Measurements from ENCODE around the gene BRMS1L. TPM values are rescaled to one million over a fixed set of nuclear protein-coding genes. Genes with fewer than 3 reads are reported as not detected.
"Not testable (repeated sequence)": the region's sequence is repeated elsewhere in the genome, so short reads cannot be mapped to it uniquely, and the experiment has no call there.

Gene BRMS1L
- polyA plus RNA-seq, 2 of the 4 experiments (the other 2 are of a cell fraction), result 17.0 to 18.1 TPM

- H3K9me3 ChIP-seq, result no peaks in the 10 kb centered on the region; the same call in 2 of the 3 replicates
- ChIA-PET CTCF (interaction anchor here (0.7 to 1.7 kb wide), 6 partner anchors 9 to 88 kb away, joined by 3 to 4 read pairs (median 3); no protein-coding TSS in a partner anchor), POLR2A (no interaction called here)
- no peak overlapping the region for H3K4me2 ChIP-seq
- H3K4me1 ChIP-seq, result no peaks in the 10 kb centered on the region
- no peak overlapping the region for H3K27ac ChIP-seq
- WGBS (ENCODE audit: missing lambda C conversion rate), result 74% methylated on average over 4 of the region's 4 CpGs
- no peak overlapping the region for H3K4me3 ChIP-seq
- no peak for ATAC-seq
- FAIRE-seq, result no peak
- no peak for TF ChIP-seq HOXA7 (CRISPR knock-in tag; IDR thresholded peaks at IDR 0.05)
- TF ChIP-seq HES2 (IDR thresholded peaks at IDR 0.05), result no peak
- no peak for TF ChIP-seq EHF (CRISPR knock-in tag; IDR thresholded peaks at IDR 0.05)
- TF ChIP-seq ZFP36 (IDR thresholded peaks at IDR 0.05; ENCODE audit: borderline replicate concordance, partially characterized antibody), result no peak
- DNase-seq (ENCODE audit: low read depth in 1 of 2, low spot score in 1 of 2), result no peak
Measured at GRCh38 chr14:35776823-35777222, 49.3 kb upstream of the BRMS1L start.

- not testable (repeated sequence) for FAIRE-seq
Measured at GRCh38 chr14:35777550-35777949, 48.6 kb upstream of the BRMS1L start.

GRCh38 chr14:35779368-35779767, 46.8 kb upstream of the BRMS1L start:
- 90% methylated on average over 3 of the region's 3 CpGs for WGBS (ENCODE audit: missing lambda C conversion rate)
- no peaks in the 10 kb centered on the region for H3K4me1 ChIP-seq

More at GRCh38 chr14:35777550-35777949, 48.6 kb upstream of the BRMS1L start:
- H3K9me3 ChIP-seq; H3K4me3 ChIP-seq; DNase-seq (ENCODE audit: low read depth in 1 of 2, low spot score in 1 of 2); H3K4me2 ChIP-seq; H3K4me1 ChIP-seq; H3K27ac ChIP-seq; POLR2A ChIA-PET; ATAC-seq: not testable (repeated sequence)
- CTCF ChIA-PET, result interaction anchor here (0.7 to 1.7 kb wide), 4 partner anchors 9 to 89 kb away, joined by 3 to 4 read pairs (median 3); no protein-coding TSS in a partner anchor
- 93% methylated on average over 5 of the region's 5 CpGs for WGBS (ENCODE audit: missing lambda C conversion rate)

GRCh38 chr14:35783699-35784098, 42.4 kb upstream of the BRMS1L start:
- ChIA-PET CTCF (no interaction called here), POLR2A (no interaction called here)
- TF ChIP-seq BCL3 (IDR thresholded peaks at IDR 0.05), result no peak
- TF ChIP-seq ZC3H11A (IDR thresholded peaks at IDR 0.05), result no peak
- no peak for TF ChIP-seq TFCP2L1 (CRISPR knock-in tag; IDR thresholded peaks at IDR 0.05)
- TF ChIP-seq KDM1A (IDR thresholded peaks at IDR 0.05; ENCODE audit: low read depth), result no peak
- no peak for TF ChIP-seq RCOR1 (IDR thresholded peaks at IDR 0.05; ENCODE audit: low read depth, low read length)
- no peak for TF ChIP-seq NPAS2 (CRISPR knock-in tag; IDR thresholded peaks at IDR 0.05; ENCODE audit: borderline replicate concordance)
- no peak for TF ChIP-seq KDM5A (IDR thresholded peaks at IDR 0.05)
- DNase-seq (ENCODE audit: low read depth in 1 of 2, low spot score in 1 of 2), result no peak
- FAIRE-seq, result no peak
- Histone ChIP-seq H3K4me2 (no peak overlapping the region), H3K9me3 (no peaks in the 10 kb centered on the region; the same call in 2 of the 3 replicates), H3K4me1 (no peaks in the 10 kb centered on the region), H3K27ac (no peak overlapping the region), H3K4me3 (no peak overlapping the region)
- WGBS (ENCODE audit: missing lambda C conversion rate), result 3% methylated on average over 1 of the region's 1 CpG
- no peak for ATAC-seq

More at GRCh38 chr14:35779368-35779767, 46.8 kb upstream of the BRMS1L start:
- no peak for TF ChIP-seq CHD2 (IDR thresholded peaks at IDR 0.05; ENCODE audit: low read length, partially characterized antibody)
- no peak for TF ChIP-seq EP300 (IDR thresholded peaks at IDR 0.05)
- TF ChIP-seq ZFP36 (IDR thresholded peaks at IDR 0.05; ENCODE audit: borderline replicate concordance, partially characterized antibody), result no peak
- TF ChIP-seq HDAC2 (IDR thresholded peaks at IDR 0.05), result no peak
- no peak for TF ChIP-seq PHF8 (IDR thresholded peaks at IDR 0.05; ENCODE audit: borderline replicate concordance, low read depth)
- no peak for TF ChIP-seq POLR2A (IDR thresholded peaks at IDR 0.05; ENCODE audit: low read length)
- TF ChIP-seq CBX8 (IDR thresholded peaks at IDR 0.05), result no peak
- no peak for TF ChIP-seq SREBF2 (IDR thresholded peaks at IDR 0.05)
- CTCF ChIA-PET, result no interaction called here
- FAIRE-seq (no peak), ATAC-seq (no peak), DNase-seq (ENCODE audit: low read depth in 1 of 2, low spot score in 1 of 2) (no peak)
- no peaks in the 10 kb centered on the region; the same call in 2 of the 3 replicates for H3K9me3 ChIP-seq
- H3K4me2 ChIP-seq, result no peak overlapping the region
- POLR2A ChIA-PET, result no interaction called here
- H3K4me3 ChIP-seq, result no peak overlapping the region
- H3K27ac ChIP-seq, result no peak overlapping the region

GRCh38 chr14:35786856-35787255, 39.3 kb upstream of the BRMS1L start:
- no peak overlapping the region for H3K27ac ChIP-seq
- ATAC-seq, result no peak
- H3K4me2 ChIP-seq, result no peak overlapping the region
- POLR2A ChIA-PET, result no interaction called here
- no peaks in the 10 kb centered on the region for H3K4me1 ChIP-seq
- 84% methylated on average over 2 of the region's 2 CpGs for WGBS (ENCODE audit: missing lambda C conversion rate)
- H3K9me3 ChIP-seq, result no peaks in the 10 kb centered on the region
- CTCF ChIA-PET, result interaction anchor here (1.2 to 1.8 kb wide), 2 partner anchors 9 to 10 kb away, joined by 3 to 4 read pairs; no protein-coding TSS in a partner anchor
- no peak for DNase-seq (ENCODE audit: low read depth in 1 of 2, low spot score in 1 of 2)
- no peak for TF ChIP-seq SMC3 (IDR thresholded peaks at IDR 0.05)
- TF ChIP-seq BHLHE40 (IDR thresholded peaks at IDR 0.05; ENCODE audit: low read depth, low read length), result no peak
- no peak for TF ChIP-seq GATA3 (IDR thresholded peaks at IDR 0.05; ENCODE audit: borderline replicate concordance)
- TF ChIP-seq POLR2AphosphoS2 (conservative IDR thresholded peaks at IDR 0.05; ENCODE audit: low read length), result no peak
- no peak for TF ChIP-seq MAFK (IDR thresholded peaks at IDR 0.05; ENCODE audit: partially characterized antibody)
- no peak overlapping the region for H3K4me3 ChIP-seq
- FAIRE-seq, result no peak

Data from A549 (cell line).